ENCODE data around the gene BPIFA1. TPM values are rescaled to one million over a fixed set of nuclear protein-coding genes. Genes with fewer than 3 reads are reported as not detected.

BPIFA1 gene
- not detected for total RNA-seq

GRCh38 chr20:33235696-33236095, at the start of gene BPIFA1:
BPIFA1 (plus strand) TSS chr20:33235996; CDS start chr20:33237712, 1,716 bp downstream.
- DNase-seq (ENCODE audit: low read depth in 2 of 3, low spot score in 2 of 3): no peak

- no peak for DNase-seq (ENCODE audit: low read depth in 2 of 3, low spot score in 2 of 3)
These were observed 48.3 kb upstream of the BPIFA1 start for GRCh38 chr20:33187491-33187890.

DNA sequence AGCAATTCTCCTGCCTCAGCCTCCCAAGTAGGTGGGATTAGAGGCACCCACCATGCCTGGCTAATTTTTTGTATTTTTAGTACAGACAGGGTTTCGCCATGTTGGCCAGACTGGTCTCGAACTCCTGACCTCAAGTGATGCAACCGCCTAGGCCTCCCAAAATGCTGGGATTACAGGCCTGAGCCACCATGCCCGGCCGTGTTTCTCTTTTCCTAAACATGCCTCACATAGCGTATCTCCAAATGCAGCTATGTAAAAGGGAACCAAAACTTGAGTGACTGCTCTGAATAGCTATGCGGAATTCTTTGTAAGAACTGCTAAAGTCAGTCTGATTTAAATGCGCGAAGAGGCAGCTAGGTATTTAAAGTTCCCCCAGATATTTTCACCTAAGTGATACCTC, 47.4 kb upstream of the BPIFA1 start:
- DNase-seq (ENCODE audit: low read depth in 2 of 3, low spot score in 2 of 3): no peak

DNA sequence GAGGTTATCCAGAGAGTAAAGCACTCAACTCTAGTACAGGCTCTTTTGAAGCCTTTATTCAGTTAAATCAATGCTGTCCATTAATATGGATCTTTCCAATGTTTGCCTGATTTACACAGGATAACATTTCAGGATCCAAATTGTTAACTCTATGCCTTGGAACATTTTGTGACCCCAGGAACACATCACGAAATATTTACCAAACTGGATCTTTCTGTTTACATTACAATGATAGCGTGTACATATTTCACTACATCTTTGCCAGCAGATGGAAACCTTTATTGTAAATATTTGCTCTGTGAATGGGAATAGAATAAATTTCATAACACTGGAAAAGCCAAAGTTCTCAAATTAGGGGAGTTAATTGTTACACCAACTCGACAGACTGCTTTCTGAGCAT, 44.3 kb upstream of the BPIFA1 start:
- no peak for DNase-seq (ENCODE audit: low read depth in 2 of 3, low spot score in 2 of 3)

DNA sequence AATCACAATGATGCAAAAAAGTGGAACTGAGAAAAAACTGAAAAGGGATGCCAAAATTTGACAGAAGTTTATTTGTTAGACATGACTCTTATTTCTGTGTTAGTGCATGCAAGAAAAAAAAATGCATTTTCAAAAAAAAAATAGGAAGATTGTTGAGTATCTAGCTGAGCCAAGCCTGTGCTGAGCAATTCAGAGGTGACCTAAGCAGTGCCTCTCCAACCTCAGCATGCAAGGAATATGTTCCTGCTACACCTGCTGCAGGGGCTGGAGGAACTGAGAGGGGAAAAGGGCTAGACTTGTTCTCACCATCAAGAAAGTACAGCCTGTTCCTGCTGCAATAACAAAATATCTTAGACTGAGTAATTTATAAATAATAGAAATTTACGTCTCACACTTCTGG, 43.8 kb upstream of the BPIFA1 start:
- no peak for DNase-seq (ENCODE audit: low read depth in 2 of 3, low spot score in 2 of 3)

- DNase-seq (ENCODE audit: low read depth in 2 of 3, low spot score in 2 of 3): no peak
These were observed 42.8 kb upstream of the BPIFA1 start for GRCh38 chr20:33192912-33193501.

- DNase-seq (ENCODE audit: low read depth in 2 of 3, low spot score in 2 of 3): no peak
These were observed 36.8 kb upstream of the BPIFA1 start for GRCh38 chr20:33199026-33199425.

GRCh38 chr20:33202451-33202850, 33.3 kb upstream of the BPIFA1 start:
- no peak for DNase-seq (ENCODE audit: low read depth in 2 of 3, low spot score in 2 of 3)

- no peak for DNase-seq (ENCODE audit: low read depth in 2 of 3, low spot score in 2 of 3)
These were observed 32.4 kb upstream of the BPIFA1 start for GRCh38 chr20:33203444-33203843.

DNA sequence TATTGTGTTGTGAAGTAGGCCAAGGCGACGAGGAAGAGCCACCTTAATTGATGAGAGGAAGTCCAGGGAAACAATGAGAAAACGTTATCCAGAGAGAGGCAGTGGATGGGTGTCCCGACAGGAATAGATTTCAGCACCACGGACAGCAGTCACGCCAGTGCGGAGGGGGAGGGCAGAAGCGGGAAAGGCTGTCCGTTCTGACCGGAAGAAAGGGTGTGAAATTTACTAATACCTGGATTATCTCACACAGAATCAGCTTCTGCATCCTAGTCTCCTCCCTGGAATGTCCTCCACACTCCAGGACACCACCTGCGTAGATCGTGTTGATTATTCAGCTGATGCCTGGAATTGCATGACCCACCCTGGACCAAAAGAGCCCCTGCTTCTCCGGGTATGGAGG, 26.0 kb upstream of the BPIFA1 start:
- DNase-seq (ENCODE audit: low read depth in 2 of 3, low spot score in 2 of 3): peak in 2 of 3 donors; percentile 33 to 60

DNA sequence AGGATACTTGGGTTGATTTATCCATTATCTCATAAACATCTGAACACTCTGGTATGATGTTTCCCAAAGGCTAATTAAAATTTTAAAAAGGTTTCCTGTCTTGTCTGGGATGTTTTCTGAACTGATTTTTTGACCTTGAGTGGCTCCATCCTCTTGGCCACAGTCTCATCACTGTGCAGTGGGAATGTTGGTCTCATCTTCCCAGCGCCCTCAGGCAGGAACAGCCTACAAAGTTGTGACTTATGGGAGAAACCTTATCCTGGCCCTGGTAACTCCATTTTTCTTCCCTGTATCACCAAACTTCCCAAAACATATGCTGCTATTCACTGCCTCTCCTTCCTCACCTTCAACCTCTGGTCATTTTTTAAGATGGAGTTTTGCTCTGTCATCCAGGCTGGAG, 25.4 kb upstream of the BPIFA1 start:
- DNase-seq (ENCODE audit: low read depth in 2 of 3, low spot score in 2 of 3): no peak

- DNase-seq (ENCODE audit: low read depth in 2 of 3, low spot score in 2 of 3): peak in 2 of 3 donors; percentile 29 to 65
These were observed 23.9 kb upstream of the BPIFA1 start for GRCh38 chr20:33211817-33212424.

DNA sequence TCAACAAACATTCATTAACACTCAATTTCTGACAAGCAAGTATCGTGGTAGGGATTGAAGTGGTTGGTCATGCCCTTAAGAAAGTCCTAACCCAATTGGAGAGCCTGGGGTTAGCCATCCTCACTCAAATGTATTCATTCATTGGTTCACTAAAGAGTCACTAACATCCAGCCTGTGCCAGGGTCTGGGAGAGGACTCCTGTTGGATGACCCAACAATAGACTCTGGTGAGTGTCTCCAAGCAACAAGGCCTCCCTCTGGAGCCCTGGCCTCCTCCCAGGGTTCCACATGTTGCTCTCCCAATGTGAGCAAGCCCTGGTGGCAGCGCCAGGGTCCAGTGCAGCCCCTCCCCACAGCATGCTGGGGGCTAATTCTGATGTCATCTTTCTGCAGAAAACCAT, 18.7 kb upstream of the BPIFA1 start, which contains the start of gene BPIFA3:
Gene BPIFA3 (plus strand): TSS at position 301 of the 400 bp plus-strand sequence. CDS start 185 bp downstream, outside the sequence.
- no peak for DNase-seq (ENCODE audit: low read depth in 2 of 3, low spot score in 2 of 3)

DNA sequence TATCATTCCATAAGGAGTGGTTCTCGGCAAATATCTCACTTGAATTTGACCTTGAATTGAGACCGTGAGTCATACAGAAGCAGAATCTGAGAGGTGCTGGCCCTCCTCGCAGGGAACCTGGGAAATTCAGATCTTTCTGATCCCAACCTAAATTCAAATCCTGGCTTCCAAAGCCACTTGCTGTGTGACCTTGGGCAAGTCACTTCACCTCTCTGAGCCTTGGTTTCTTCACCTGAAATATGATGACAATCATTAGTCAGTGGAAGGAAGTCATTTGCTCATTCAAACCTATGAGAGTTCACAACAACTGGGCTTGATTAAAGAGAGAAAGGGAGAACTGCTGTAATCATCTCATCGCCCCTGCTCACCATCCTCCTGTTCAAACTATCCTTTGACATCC, 11.4 kb upstream of the BPIFA1 start:
- DNase-seq (ENCODE audit: low read depth in 2 of 3, low spot score in 2 of 3): no peak

- no peak for DNase-seq (ENCODE audit: low read depth in 2 of 3, low spot score in 2 of 3)
These were observed 6.0 kb upstream of the BPIFA1 start for GRCh38 chr20:33229843-33230242.

DNA sequence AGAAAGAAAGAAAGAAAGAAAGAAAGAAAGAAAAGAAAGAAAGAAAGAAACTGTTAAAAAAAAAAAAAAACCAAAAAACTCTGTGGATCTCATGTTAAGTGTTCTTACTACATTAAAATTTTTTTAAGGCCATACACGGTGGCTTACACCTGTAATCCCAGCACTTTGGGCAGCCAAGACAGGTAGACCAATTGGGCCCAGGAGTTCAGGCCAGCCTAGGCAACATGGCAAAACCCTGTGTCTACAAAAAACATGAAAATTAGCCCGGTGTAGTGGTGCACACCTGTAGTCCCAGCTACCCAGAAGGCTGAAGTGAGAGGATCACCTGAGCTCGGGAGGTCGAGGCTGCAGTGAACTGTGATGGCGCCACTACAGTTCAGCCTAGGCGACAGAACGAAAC, 4.6 kb upstream of the BPIFA1 start:
- DNase-seq (ENCODE audit: low read depth in 2 of 3, low spot score in 2 of 3): no peak

DNA sequence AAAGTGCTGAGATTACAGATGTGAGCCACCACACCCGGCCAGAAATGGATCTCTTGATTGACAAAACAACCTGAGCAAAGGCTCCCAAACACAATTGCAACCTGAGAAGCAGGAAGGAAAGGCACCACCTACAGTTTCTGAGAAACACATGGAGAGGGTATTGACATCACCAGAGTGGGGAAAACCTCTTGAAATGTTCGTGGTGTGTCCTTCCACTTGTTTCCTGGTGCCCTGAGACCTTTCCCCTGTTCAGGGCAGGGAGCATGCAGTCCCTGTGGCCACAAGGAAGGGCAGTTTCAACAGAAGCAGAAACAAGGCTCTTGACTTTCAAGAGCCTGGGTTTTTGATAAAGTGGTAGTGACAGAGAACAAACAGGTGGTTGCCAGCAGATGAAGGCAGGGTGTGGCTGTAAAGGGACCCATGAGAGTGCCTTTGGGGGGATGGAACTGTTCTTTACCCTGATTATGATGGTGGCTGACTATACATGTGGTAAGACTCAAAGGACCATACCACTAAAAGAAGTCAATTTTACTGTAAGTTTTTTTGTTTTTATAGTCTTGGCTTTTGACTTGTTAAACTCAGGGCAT, 3.2 kb upstream of the BPIFA1 start:
- DNase-seq (ENCODE audit: low read depth in 2 of 3, low spot score in 2 of 3): no peak

GRCh38 chr20:33233129-33233774, 2.5 kb upstream of the BPIFA1 start:
- DNase-seq (ENCODE audit: low read depth in 2 of 3, low spot score in 2 of 3): no peak

- DNase-seq (ENCODE audit: low read depth in 2 of 3, low spot score in 2 of 3): no peak
These were observed 1.7 kb upstream of the BPIFA1 start for GRCh38 chr20:33234050-33234449.

DNA sequence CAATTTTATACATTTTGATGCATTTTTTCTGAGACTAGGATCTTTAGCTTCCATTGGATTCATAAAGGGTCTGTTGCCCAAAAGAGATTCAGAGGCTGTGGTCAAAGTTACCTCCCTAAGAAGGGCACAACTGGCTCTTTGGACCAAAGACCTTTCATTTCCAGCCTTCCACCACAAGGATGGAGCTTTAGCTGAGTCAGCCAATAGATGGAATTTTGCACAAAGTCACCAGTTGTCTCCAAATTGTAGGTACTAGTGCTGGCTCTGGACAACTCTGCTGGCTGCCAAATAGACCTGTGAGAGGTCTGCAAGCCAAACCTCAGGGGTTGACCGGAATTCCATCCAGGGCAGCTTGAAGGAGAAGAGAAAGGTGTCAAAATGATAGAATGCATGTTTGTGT, 555 bp downstream of the BPIFA1 start:
- no peak for DNase-seq (ENCODE audit: low read depth in 2 of 3, low spot score in 2 of 3)

GRCh38 chr20:33237989-33238388, 2.2 kb downstream of the BPIFA1 start:
- DNase-seq (ENCODE audit: low read depth in 2 of 3, low spot score in 2 of 3): no peak

- DNase-seq (ENCODE audit: low read depth in 2 of 3, low spot score in 2 of 3): no peak
These were observed 3.6 kb downstream of the BPIFA1 start for GRCh38 chr20:33239418-33239817.

Data from hematopoietic multipotent progenitor cell (in vitro differentiated cells).